NCI-H446 (cell line): ENCODE measurements around the gene PIK3R3.

Experiments used
- DNase-seq, 2 experiments: peaks; one replicate each; lab custom pipeline; 2025; lab: John Stamatoyannopoulos, UW

Gene PIK3R3

DNA sequence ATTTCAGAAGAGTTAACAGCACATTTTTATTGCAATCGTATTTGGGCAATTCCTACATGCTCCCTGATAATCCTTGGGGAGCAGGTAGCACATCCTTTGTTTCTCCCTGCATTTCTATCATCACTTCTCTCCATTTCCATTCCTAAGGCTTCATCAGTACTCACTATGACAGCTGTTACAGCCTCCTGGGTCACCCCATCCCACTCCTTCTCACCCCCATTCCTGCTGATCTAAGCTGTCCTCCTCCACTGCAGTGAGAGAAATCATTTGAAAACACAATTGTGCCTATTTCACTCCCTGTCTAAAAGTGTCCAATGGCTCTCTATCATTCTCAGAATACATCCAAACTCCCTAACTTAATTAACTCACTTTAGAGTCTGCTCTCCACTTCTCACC, 25.5 kb upstream of the PIK3R3 start:
- no peak for DNase-seq

DNA sequence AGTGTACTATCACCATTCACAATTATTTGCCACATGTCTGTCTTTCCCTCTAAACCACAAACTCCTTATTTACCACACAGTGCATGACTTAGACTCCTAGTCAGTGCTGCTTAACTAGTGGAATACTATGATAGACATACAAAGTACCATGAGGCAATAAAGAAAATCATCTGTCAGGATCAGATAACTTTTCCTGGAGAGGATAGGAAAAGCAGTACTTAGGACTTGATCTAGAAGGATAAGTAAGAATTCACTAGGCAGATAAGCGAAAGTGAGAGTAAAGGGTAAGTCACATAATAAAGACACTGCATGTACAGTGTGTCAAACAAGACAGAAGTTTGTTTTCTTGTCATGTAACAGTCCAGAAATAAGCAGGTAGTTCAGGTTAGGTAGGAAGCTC, 21.3 kb upstream of the PIK3R3 start:
- no peak for DNase-seq

DNA sequence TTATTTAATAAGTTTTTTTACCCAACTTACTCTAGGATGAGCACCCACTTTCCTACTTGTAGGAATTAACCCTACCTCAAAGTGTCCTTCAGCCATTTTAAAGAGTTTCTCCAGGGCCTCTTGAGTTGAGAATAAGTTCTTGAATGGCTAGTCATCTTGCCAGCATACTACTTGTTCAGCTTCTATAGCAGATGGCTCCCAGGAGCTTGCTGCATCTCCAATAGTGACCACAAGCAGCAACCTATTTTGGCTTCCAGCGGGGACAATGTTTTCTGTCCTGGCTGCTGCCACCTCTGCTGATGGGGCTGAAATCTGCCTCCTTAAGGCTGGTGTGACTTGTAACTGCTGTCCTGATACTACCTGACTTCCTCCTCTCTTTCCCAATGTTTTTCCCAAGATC, 20.8 kb upstream of the PIK3R3 start:
- DNase-seq = no peak

DNA sequence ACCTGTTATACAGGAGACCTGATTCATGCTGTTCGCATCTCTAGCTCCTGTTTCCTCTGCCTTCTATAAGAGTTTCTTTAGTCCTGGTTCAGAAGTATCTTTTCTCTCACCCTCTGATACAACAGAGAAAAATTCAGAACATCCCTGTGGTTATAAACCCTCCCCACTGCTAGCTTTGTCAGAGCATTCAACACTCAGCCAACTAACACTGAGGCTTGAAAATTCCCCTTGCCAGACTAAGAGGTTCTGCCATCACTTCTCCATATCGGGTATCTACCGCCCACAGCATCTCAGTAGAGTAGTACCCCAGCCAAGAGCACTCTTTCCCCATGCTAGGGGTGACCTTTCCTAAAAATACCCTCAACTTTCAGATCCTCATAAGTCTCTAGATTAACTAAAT, 19.6 kb upstream of the PIK3R3 start:
- no peak for DNase-seq

DNA sequence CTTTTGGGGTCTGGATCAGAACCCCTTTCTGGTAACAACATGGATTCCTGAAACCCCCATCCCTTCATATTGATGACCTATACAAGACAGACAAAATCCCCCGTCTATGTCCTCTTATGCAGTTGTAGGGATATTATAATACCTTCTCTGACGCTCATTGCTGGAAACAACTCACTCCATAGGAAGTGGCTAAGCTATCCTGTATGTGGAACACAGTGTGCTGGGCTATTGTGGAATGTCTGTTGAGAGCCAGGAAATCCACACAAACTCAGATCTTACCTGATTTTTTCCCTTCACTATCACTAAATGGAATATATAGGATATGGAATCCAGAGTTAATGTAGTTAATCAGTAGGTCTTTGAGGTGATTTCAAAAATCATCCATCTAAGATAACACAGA, 17.7 kb upstream of the PIK3R3 start:
- no peak for DNase-seq

DNA sequence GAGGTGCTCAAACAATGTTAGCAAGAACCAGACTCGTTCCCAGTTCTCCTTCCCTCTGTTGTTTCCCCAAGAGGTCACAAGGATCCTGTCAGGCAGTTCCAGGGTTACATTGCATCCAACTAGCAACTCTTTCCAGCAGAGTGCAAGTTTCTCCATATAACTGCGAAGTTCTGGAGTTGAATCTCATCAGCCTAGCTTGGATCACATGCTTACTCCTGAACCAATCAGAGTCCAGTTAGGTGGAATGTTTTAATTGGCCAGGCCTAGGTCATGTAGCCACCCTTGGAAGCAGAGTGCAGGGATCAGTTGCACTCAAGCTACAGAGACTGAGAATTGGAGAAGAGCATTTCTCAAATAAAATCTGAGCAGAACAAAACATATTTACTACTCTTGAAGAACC, 15.9 kb upstream of the PIK3R3 start:
- no peak for DNase-seq

DNA sequence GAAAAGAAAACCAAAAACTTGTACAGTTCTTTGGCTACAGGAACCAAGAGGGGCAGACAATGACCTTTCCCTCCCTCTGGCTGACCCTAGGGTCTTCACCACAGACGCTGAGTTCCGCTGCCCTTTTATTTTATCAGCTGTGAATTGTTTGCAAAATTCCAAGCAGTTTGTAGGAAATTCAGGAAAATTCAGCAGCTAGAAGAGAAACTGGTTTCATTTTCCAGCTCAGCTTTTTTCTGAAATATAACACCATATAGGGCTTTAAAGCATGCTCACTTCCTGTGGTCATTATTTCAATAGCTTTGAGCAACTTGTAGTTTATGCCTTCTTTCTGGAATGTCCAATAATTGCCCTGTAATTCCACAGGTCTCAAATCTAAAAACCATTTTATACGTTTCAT, 5.5 kb upstream of the PIK3R3 start:
- no peak for DNase-seq

DNA sequence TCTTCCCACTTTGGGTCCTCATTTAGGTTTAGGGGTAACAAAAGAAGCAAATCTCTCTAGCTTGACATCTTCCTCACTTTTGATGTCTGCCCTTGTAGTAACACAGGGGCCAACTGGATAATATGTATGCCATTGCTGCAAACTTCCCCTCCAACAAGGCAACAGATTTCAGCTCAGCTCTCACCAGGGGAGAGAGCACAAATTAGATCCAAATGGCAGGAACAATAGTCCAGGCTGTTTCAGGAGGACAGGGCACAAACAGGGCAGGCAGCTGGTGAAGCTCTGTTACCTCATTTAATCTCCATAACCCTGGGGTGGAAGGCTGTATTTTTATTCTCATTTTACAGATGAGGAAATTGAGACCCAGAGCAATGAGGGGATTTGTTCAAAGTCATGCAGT, 4.3 kb upstream of the PIK3R3 start:
- DNase-seq = peak in 1 of 2 experiments; percentile 53

DNA sequence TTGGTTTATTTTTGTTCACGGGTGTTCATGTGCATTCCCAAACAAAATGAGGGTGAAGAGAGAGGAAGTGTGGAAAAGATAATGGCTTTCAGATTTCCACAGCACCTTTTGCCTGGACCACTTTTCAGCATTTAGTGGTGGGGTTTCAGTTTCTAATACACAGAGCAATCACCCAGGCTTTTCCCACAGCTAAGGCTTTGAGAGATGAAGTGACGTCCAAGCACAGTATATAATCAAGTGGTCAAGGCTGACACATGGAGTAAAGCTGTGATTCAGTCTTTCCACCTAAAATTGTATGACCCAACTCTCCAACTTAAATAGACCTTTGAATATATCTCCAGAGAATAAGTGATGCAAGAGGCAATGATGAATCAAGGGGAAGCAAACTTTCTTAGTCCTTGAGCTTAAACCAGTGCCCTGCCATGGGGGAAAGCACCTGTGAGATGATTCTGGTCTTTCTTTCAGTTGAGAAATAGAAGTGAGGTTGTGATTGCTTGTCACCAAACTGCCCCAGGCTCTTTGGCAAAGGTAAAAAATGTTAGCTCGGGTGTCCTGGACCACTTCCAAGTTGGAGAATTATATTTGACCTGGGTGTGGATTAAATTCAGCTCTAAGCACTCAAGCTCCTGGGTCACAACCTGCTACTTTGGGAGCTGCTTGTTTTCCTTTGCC, 2.4 kb upstream of the PIK3R3 start:
- DNase-seq = peak; percentile 82 to 92

DNA sequence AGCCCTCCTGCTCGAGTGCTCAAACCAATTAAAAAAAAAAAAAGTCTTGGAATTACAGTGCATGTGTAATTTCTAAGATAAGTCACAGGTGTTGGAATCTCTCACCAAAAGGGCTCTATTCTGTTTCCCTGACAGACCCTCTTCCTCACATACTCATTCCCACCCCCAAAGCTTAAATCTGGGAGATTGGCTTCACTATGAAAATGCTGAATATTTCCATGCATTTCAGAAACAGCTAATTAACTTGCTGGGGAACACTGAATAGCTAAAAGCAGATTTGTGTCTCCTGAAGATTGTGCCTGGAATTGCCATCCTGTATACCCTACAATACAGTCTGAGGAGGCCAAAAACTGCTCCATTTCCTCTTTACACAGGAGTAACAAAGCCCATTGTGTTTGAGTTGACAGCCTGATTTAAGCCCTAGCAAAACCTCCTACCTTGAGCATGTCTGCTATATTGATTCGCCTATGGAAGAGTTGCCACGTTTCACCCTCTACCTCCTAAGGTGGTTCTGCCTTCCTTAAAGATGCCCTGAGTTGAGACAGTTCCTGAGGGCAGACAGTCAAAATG, 1.4 kb upstream of the PIK3R3 start:
- peak in 1 of 2 experiments; percentile 28 for DNase-seq

DNA sequence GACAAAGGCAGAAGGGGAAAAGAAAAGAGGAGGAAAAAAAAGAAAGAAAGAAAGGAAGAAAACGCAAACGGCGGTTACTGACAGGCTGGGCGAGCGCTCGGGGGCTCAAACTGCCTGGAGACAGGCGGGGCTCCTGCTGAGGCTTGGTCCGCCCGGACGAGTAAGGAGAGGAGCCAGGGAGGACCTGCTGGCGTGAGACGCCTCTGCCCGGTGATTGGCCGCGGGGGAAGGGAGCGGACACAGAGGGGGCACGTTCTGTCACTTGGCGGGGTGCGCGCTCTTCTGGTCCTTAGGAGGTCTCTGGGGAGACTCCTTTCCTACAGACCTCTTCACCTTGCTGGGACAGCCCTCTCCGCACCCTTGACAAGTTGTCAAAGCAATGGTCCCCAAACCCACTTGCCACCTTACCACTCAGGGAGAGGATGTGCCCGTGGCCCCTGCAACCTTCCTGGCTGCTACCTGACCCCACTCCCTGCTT, 791 bp upstream of the PIK3R3 start:
- DNase-seq = no peak

DNA sequence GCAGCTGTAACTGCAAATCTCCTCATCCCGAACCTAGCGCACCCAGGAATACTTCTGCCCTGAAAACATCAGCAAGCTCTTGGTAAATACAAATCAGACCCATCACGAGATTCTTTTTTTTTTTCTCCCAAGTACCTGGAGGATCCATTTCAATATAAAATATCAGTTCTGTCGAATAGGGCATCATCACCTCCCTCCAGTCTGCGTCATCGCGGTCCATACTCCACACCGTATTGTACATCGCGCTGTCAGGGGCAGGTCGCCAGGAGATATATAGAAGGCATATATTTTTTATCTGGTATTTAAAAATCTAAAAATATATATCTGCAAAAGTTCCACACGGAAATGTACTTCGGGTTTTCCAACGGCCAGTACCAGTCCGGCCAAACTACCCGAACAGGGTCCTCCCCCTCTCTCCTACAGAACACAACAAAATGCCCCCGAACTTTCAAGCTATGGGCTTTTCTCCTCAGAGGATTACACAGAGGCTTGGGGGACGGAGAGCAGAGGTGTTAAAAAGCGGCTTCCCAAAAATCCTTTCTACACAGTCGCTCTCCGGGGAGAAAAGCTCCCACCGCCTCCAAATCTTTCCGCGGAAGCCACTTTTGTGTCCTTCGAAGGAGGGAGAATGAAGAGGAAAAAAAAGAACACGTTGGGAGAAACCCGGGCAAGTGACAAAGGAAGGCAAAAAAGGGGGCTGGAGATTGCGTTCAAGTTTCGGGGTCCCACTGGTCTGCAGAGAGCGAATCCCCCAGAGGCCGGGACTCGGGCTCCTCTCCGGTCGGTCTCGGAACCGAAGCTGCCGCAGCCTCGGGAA, 509 bp downstream of the PIK3R3 start:
- DNase-seq = peak in 1 of 2 experiments; percentile 51

DNA sequence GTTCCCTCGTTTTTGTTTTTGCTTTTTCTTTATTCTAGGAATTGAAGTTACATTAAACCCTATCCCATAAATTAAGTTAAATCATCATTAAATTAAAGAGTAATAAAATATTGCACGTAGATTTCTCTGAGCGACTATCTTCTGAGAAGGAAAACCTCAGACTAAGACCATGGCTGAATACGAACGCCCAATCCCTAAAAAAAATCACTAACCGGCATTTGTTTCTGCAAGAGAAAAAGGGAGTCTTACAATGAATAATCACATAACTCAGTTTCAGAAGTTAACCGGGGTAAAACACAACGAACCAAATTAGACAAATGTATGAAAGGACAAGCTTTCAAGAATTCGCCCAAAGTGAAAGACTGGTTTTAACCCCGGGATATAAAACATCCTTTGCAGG, 1.3 kb downstream of the PIK3R3 start:
- DNase-seq = no peak

DNA sequence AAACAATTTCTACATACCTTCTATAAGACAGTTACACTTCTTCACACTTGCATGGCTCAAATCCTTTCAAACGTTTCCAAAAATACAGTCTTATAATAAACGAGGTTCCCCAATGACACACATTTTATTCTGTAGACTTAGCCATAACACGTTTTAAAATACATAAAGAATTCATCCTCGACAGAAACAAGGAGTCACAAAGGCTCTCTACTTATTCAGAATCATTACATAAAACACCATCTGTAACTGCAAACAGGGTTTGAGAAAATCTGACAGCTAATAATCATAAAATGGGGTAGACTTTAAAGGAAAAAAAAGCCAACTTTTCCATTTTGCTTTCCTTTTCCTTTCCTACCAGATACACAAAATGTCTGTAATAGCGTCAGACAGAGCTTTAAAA, 1.8 kb downstream of the PIK3R3 start:
- no peak for DNase-seq

DNA sequence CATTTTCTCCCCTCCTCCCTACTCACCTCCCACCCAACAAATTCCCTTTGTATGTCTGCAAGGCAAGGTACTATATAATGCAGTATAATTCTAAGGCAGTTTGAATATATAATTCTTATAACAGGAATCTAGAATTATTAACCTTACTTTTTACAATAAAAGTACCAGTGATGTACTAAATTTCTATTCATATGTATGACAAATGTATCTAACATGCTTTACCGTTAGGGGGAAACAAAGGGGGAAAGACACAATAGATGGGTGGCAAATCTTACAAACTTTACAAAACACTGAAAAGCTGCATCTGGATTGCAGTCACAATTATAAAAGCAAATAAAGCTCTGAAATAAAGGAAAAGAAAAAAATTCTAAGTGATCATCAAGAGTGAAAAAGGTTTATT, 2.3 kb downstream of the PIK3R3 start:
- DNase-seq = no peak

DNA sequence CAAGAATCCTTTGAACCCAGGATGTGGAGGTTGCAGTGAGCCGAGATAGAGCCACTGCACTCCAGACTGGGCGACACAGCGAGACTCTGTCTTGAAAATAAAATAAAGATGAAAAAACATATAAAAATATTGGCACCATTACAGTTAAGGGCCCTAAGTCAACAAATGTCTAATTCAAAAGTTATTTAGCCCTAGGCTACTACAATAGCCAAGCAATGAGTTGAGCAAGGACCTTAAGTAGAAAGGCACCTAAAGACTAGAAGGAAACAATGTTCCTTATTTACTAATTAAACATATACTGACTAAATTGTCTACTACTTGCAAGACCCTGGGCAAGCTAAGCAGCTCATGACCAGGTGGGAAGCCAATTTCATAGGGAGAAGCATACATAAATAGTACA, 4.1 kb downstream of the PIK3R3 start:
- DNase-seq = no peak

DNA sequence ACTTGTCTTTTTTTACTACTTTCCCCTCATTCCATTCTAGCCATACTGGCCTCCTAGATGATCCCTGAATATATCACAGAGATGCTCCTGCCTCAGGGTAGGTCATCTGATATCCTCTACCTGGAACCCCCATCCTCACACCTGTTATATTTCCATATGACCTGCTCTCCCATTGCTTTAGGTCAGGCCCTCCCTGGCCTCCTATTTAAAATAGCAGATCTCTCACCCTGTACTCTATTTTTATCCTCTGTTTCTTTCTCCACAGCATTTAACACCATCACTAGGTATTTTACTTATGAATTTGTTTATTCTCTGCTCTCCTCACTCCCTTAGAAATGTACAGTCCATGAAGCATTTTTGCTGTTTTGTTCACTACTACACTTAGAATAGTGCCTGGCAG, 13.6 kb downstream of the PIK3R3 start:
- no peak for DNase-seq

DNA sequence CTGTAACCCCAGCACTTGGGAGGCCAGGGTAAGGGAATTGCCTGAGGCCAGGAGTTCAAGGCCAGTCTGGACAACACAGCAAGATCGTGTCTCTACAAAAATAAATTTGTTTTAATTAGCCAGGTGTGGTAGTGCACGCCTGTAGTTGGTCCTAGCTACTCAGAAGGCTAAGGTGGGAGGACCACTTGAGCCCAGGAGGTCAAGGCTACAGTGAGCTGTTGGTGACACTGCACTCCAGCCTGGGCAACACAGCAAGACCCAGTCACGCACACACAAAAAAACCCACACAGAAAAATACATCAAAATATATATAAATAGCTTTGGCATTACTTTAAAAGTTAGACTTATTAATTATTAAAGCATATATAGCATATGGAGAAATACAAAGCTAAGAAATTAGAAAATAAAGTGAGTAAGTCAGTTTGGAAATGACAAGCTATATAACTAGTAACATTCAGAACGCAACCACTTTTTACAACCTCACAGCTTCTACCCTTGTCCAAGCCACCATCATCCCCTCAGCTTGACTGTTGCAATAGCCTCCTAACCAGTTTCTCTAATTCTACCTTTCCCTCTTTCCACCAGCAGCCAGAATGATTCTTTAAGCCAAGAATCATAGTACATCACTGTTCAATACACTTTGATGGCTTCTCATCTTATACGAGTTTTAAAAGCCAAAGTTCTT, 14.5 kb downstream of the PIK3R3 start:
- no peak for DNase-seq

DNA sequence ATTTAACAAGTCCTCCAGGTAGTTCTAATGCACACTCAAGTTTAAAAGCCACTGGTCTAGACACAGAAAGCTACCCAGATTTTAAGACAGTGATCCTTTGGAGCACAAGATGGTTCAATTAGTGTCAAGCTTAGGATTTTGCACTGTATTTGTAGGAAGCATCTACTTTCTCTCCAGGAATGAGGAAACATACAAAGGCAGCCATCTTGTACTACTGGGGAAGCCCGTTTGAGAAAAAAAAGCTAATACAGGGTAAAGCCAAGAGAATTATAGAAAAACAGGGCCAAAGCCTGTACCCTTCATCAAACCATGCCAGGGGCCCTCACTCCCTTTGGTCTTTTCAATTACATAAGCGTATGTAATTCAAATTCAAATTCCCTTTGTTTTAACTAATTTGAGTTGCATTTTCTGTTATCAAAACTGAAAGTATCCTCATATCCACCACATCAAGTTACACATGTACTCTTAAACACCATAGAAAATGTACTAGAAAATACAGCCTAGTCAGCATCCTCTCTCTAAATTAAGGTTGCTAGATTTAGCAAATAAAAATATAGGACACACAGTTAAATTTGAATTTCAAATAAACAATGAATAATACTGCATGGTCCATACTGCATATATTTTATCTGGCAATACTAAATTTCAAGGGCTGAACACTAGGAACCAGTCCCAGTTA, 17.4 kb downstream of the PIK3R3 start:
- no peak for DNase-seq

DNA sequence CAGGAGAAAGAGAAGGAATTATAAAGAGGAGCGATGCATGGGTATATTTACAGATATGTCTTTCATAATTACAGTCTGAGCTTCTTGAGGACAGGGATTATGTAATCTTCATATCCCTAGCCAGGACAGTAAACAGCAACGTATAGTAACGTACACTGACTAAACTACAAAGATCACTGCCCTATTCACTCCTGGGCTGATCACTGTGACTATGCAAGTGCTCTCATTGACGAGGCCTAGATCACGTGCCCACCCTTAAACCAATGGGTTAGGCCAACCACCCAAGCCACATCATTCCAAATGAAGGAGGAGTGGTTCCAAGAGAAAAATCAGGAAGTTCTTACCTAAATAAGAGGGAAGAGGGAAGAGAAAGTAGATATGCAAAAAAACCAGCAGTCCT, 18.5 kb downstream of the PIK3R3 start:
- no peak for DNase-seq

DNA sequence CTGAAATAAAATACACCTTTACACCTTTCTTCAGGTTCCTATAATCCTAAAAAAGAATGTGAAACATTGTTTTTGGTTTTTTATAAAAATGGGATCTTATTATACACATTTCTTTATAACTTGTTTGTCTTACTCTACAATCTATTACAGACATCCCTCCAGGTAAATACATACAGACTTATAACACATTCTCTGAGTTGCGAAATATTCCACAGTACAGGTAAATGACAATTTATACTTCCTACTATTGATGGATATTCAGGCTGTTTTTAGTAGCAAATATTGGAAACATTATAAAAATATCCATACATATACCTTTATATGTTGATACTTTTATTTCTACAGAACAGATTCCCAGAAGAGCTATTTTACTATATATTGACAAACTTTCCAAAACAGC, 20.3 kb downstream of the PIK3R3 start:
- DNase-seq = no peak

DNA sequence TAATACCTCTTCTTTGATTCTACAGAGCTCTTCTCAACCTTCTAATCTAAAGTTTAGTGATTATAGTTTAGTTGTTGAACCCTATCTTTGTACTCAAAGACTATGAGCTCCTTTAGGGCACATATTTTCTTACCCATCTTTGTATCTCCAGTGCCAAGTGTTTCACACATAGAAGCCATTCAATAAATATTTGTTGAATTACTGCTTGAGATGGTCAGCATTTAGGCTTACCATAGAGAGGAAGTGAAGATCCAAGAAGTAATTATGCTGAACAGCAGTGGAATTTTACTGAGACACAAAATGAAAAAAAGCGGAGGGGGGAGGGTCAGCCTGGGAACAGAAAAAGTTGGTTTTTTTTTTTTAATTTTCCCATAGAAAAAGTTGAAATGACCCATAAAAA, 21.9 kb downstream of the PIK3R3 start:
- no peak for DNase-seq
